HG03060 (cell line): ENCODE data around the gene TEKT1.
"Not testable (repeated sequence)": the region's sequence is repeated elsewhere in the genome, so short reads cannot be mapped to it uniquely, and the experiment has no call there.

Source experiments
- ATAC-seq: cut with Tn5 transposase; IDR thresholded peaks from one replicate; pipeline ENCODE4 v1.9.1; 2021; ENCODE audit warnings: low read depth, moderate number of reproducible peaks; ENCODE audit not compliant: unreplicated experiment

Gene TEKT1

DNA sequence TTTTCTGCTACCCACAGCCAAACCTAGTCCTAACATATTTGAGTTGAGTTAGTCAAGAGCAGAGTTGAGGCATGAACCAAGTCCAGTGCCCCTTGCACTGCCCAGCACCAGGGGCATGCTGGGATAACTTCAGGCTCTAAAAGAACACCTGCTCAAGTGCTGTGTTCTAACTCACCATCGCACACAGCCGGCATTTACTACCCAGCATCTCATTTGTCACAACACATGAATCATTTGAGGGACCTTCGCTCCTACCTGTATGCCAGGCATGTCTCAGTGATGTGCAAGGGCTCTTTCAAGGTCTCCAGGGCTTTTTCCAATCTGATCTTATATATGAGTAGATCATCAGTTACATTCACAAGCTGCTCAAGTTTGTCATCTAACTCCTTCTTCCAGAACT, 12.6 kb downstream of the TEKT1 start:
- ATAC-seq, result no peak

DNA sequence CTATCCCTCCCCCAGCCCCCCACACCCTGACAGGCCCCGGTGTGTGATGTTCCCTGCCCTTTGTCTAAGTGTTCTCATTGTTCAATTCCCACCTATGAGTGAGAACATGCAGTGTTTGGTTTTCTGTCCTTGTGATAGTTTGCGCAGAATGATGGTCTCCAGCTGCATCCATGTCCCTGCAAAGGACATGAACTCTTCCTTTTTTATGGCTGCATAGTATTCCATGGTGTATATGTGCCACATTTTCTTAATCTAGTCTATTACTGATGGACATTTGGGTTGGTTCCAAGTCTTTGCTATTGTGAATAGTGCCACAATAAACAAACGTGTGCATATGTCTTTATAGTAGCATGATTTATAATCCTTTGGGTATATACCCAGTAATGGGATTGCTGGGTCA, 15.2 kb downstream of the TEKT1 start:
- ATAC-seq, result not testable (repeated sequence)

DNA sequence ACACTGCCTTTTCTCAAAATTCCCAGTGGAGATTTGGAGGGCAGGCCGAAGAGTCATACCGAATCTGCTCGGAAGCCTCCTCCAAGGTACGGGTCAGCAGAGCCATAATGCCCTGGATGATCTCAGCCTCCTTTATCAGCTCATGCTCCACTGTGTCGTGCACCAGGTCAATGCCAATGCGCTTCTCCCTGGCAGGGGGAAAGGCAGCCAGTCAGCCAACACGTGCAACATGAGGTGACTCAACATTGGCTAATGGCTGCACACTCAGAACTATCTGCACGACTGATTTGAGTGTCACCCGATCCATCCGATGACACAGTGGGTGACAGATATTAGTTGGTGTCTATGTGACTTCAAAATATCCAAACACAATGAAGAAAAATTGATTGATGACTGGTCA, 15.8 kb downstream of the TEKT1 start:
- no peak for ATAC-seq

DNA sequence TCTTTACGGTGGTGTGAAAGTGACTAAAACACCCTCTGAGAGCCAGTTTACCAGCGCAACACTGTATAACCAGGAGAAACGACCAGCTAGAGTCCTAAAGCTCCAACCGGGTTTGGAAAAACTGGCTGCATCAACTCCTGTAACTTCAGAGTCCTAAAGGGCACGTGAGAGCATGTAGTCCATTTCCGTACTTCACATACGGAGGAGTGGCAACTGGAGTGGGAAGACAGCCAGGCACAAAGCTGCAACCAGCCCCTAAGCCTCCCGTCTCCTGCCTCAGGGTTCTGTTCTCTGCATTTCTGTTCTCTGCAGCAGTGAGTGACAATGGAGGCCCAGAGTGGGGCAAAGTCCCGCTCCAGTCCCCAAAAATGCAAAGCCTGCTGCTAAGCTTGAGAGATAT, 19.2 kb downstream of the TEKT1 start:
- ATAC-seq, result no peak

DNA sequence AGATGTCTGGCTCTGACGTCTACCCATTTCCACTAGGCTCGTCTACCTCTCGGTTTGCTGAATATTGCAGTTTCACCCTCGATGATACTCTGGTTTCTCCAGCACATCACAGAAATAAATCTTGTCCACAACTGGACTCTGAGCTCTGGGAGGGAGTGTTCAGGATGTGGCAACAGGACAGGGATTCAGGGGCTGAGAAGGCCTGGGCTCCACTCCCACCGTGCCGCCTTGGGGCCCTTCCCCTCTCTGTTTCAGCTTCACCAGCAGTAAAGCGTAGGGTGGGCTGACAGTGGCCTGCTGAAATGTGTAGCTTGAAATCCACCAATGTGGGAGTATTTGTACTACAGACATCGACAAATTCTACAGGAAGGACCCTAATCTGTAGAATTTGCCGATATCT, 20.0 kb downstream of the TEKT1 start:
- no peak for ATAC-seq

DNA sequence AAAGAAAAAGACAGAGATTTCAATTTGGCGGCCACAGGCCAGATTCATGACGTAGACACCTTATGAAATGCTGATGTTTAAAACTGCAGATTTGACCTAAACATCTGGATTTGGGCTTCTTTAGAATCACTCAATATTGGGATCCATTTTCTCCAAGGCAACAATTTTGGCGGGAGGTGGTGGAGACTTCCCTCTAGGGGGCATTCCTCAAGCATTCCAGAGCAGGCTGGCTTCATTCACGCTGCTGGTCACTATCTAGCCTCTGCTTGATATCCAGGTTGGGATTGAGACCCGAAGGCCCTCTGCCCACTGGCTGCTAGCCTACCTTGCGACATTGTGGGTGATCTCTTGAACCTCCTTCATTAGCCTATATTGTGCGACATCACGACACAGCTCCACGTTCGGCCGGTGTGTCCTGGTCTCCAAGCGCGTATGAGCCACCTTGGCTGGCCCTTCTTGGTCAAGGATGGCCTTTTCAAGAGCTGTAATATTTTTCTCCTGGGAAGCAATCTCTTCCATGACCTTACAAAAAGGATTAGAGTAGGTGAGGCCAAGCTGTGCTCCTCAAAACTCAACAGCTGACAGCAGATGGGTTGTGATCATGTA, 31.0 kb downstream of the TEKT1 start:
- no peak for ATAC-seq

DNA sequence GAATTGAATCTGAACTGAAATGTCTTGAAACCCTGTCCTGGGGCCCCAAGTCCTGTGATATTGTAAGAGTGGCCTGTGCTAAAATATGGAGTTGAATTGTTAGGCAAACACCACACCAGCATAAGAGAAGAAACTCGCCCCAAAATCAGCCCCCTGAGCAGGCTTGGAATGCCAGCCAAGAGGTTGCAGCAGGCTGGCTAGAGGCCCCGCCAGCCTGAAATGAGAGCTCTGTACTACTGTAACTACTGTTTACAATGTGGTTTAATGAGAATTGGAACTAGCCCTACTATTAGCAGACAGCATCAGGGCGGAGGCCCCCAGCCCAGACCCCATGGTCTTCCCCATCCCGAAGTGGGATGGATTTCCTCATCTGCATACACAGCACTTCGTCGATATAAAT, 31.8 kb downstream of the TEKT1 start:
- ATAC-seq, result no peak

DNA sequence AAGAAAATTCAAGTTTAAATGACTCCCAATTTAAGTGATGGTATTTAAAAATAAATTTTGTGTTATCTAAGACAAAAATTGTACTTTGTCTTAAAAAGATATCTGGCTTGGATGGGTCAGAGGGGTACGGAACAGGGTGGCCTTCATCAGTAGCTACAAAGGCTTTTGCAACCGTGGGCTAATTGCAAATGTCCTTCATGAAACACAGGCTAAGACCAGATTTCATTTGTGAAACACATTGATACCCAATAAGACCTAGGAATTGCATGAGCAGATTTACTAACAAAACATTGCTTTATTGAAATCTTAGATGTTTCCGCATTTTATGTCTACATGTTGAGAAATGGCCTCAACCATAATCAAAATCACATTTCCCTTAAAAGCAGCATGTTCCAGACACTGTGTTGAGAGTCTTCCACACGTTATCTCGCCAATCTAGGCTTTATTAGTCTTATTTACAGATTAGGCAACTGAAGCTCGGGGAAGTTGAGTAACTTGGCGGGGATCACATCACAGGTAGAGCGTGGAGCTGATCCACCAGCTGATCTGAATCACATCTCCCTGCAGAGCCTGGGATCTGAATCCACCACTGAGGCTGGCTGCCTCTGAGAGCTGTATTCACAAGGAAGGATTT, 33.7 kb downstream of the TEKT1 start:
- ATAC-seq, result no peak

DNA sequence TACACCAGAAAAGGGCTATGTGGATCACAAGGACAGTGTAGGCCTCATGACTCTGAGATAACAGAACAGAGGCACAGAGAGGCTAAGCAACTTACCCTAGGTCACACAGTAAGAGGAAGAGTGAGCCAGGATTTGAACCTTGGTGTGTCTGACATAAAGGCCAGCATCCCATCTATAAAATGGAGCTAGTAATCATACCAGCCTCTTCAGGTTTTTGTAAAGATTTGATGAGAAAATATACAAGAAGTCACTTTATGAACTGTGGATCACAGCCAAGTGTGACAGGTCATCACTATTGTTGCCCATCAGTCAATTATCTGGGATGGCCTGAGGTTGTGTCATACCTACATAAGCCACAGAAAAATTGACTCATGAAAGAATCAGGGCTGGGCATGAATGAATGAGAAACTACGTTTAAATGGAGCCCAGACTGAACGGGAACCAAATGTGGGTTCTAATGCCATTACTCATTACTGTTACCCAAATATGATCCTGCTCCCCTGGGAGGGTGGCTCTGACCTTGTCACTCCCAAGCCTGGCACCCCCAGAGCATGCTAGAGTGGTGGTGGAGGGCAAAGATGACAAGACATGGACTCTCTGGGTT, 34.5 kb downstream of the TEKT1 start:
- no peak for ATAC-seq

DNA sequence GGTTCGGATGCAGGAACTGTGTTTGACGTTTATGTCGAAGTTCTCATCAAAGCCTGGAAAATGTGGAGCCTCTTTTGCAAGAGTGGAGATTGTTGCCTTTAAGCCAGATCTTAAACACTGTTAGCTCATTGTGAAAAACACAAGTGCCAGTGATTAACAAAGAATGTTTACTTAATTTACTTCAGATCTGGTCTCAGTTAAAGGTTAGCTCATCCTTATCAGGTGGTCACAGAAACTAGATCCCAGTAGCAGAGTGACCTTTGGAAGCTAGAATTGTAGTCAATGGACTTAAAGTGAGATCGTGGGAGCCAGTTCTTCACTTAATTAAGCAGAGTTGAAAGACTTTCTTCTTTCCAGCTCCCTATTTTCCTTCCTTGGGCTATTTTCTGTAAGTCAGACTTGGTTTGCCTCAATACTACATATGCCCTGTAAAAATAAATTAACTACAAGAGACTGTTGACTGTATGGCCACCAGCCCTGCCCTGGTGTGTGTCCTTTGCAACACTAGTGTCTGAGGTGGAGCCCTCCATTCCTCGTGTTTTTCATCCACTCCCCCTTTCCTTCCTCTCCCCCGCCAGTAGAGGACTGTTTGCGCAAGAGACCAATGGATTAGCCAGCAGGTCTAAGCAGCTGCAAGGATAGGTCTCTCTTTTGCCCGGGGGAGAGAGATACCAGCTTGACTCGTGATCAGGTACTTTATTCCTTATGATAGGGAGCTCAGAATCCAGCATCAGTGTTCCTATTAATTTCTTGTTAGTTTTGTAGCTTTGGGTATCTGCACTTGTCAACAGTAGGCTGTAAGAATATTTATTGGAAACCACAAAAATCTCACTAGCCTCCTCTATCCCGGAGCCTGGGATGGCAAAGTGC, 35.3 kb downstream of the TEKT1 start:
- ATAC-seq, result no peak

DNA sequence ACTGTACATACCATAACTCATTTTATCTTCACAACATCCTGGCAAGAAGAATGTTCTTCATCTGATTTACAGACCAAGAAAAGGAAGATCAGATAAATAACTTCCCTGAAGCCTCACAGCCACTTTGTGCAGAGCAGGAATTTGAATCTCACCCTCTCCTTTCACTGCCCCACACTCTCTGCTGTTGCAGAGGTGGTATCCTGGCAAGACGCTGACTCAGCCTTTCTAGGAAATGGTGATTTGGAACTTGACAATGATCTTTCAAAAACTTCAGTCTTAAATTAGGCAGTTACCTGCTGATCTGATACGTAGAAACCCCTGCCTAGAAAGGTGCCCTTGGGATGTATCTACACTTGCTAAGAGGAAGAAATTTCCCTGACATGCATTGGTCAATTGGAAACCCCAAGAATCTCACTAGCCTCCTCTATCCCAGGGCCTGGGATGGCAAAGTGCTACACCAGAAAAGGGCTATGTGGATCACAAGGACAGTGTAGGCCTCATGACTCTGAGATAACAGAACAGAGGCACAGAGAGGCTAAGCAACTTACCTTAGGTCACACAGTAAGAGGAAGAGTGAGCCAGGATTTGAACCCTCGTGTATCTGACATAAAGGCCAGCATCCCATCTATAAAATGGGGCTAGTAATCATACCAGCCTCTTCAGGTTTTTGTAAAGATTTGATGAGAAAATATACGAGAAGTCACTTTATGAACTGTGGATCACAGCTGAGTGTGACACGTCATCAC, 37.6 kb downstream of the TEKT1 start:
- no peak for ATAC-seq

DNA sequence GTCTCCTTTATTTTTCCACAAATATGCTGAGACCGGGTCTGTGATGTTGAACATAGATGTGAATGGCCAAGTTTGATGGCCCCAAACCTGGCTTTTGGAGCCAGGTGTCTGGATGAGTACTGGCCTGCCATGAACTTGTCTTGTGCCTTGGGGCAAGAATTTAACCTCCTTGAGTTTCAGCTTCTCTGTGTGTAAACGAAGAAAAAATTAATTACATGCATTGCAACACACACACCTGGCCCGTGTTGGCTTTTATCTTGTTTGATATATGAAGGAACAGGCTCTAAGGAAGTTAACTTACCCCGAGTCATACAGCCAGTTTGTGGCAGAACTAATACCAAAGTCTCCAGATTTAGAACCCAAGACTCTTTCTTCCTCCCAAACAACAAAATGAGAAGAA, 42.4 kb downstream of the TEKT1 start:
- ATAC-seq, result no peak

DNA sequence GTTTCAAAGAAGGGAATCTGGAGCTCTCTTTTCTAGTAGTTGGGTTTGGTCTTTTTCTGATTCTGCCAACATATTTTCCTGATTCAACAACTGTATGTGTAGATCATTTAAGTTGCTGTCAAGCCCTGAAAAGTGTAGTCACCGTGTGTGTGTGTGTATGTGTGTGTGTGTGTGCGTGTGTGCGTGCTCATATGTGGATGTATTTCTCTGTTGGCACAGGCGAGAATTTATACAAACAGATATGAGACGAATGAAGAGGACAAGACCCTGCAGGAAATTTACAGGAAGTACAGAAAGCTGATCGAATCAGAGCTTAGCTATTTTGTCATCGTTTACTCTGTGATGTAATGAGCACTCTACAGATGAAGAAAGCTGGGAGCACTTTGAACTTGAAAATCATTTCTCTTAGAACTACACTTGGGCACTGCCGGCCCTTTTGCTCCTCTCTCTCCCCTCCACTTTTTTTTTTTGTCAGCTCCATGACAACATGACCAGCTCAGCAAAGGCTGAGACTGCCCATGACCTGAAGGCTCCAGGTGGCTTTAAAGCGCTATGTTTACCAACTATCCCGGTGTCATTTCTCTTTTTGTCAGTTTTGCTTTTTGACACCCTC, 44.3 kb downstream of the TEKT1 start:
- no peak for ATAC-seq

DNA sequence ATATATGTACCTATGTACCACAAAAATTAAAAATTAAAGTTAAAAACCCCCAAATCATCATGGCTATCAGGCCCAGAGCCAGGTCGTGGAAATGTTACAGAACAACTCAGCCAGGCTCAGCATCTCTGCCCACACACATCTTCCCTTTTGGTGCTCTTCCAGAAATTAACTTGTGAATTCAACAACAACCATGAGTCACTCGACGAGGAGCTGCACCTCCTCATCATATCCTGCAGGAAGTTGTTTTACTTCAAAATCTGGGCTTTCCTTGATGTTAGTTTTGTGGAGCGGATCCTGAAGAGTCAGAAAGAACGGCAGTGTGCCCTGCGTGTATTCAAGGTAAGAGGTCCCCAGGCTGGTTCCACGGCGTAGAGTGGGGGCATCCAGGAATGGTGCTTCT, 44.9 kb downstream of the TEKT1 start:
- ATAC-seq, result no peak

DNA sequence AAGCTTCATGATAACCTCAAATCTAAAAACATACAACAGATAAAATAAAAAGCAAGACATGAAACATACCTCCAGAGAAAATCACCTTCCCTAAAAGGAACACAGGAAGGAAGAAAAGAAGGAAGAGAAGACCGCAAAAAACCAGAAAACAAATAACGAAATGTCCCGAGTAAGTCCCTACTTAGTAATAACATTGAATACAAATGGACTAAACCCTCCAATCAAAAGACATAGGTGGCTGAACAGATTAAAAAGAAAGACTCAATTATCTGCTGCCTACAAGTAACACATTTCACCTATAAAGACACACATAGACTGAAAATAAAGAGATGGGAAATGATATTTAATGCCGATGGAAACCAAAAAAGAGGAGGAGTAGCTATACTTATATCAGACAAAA, 49.3 kb downstream of the TEKT1 start:
- ATAC-seq, result no peak

DNA sequence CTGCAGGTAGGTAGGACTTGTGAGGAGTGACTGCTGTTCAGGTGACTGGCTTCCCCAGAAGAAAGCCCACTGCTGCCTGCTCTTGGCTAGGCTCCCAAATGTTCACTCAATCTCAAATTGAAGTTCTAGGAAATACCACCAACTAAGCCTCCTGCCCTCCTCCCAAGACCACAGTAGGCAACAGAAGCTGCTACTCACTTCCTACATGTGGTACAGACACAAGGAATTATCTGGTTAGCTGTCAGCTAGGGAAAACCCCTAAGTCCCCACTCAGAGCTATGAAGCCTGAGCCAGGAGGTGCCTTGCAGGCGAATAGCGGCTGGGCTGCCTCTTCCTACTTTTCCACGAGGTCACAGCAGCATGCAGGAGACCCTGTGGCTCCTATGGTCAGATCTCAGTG, 50.6 kb downstream of the TEKT1 start:
- no peak for ATAC-seq

DNA sequence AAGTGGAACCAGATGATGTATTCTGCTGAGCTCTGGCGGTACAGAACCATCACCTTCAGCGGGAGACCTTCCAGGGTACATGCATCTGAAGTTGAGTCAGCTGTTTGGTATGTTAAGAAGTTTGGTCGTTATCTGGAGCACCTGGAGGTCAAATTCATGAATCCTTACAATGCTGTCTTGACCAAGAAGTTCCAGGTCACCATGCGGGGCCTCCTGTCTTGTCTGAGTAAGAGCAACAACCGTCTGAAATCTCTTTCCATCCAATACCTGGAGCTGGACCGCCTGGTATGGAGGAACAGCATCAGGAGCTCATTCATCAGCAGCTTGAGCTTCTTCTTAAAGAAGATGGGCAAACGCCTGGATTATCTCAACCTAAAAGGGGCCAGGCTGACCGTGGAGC, 51.5 kb downstream of the TEKT1 start:
- no peak for ATAC-seq

DNA sequence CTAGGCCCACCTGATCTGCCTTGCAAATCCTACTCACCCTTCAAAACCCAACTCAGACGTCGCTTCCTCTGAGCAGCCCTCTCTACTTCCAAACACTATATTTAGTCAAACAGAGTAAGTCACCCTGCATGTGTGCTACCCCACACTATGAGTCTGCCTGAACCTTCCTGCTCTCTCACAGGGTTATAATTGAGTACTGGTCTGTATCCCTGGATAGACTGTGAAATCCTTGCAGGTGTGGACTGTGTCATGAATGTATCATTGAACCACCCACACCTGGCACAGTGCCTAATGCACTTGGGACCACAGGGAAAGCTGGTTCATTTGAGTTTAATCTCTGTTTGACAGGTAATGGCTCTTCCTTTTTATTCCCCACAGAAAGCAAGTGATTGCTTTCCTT, 52.1 kb downstream of the TEKT1 start:
- no peak for ATAC-seq

DNA sequence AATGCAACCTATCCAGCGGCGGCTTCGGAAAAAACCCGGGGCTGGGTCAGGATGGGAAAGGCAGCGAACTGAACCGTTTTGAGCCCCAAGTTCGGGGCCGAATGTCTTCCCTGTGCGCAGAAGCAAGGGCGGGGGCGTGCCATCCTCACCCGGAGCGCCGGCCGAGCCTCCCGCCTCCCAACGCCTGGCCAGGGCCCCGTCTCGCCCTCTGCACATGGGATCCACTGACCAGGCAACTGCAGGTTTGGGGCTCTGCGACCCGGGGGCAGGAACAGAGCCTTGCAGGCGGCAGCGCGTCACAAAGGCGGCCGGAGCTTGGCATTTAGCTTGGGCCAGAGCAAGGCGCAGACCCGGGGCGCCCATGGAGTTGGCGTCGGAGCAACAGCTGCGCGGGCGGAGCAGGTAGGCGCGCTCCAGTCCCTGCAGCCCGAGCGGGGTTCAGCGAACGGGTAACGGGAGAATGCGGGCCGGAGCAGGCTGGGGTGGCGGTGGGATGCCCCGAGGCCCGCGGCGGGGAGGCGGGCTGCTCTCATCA, 55.6 kb downstream of the TEKT1 start, which contains the start of gene FBXO39:
Gene FBXO39 (plus strand): TSS at position 345 of the 535 bp plus-strand sequence. CDS start 3,654 bp downstream, outside the sequence.
- no peak for ATAC-seq

DNA sequence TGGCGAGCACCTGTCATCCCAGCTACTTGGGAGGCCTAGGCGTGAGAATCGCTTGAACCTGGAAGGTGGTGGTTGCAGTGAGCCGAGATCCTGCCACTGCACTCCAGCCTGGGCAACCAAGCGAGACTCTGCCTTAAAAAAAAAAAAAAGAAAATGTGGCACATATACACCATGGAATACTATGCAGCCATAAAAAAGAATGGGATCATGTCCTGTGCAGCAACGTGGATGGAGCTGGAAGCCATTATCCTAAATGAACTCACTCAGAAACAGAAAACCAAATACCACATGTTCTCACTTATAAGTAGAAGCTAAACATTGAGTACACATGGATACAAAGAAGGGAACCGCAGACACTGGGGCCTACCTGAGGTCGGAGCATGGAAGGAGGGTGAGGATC, 56.6 kb downstream of the TEKT1 start:
- not testable (repeated sequence) for ATAC-seq
